Loucy (cell line): ENCODE data around the gene VMAC.

Experiments
- H2AFZ ChIP-seq: fragments of 200-600 bp; sonication (generic); 2 replicates; pipeline ENCODE4 v1.6.0; 2016; ENCODE audit warnings: antibody characterized with exemption, mild to moderate bottlenecking, low read length, moderate library complexity
- H3F3A ChIP-seq: fragments of 200-600 bp; 2 replicates; pipeline ENCODE4 v1.6.0; 2016; ENCODE audit warnings: antibody characterized with exemption, low read depth, mild to moderate bottlenecking
- H3K27me3 ChIP-seq: fragments of 200-600 bp; sonication (generic); 2 replicates; pipeline ENCODE4 v1.6.1; 2014; ENCODE audit warnings: low read length, mild to moderate bottlenecking; ENCODE audit not compliant: insufficient read depth, poor library complexity, severe bottlenecking
- H3K36me3 ChIP-seq: fragments of 200-600 bp; sonication (generic); 2 replicates; pipeline ENCODE4 v1.6.1; 2016; ENCODE audit warnings: low read length; ENCODE audit not compliant: insufficient read depth
- H3K4me1 ChIP-seq: fragments of 200-600 bp; sonication (generic); 2 replicates; pipeline ENCODE4 v1.5.1; 2014; ENCODE audit warnings: low read length, mild to moderate bottlenecking; ENCODE audit not compliant: insufficient read depth, poor library complexity, severe bottlenecking
- H3K4me2 ChIP-seq: fragments of 200-600 bp; sonication (generic); 2 replicates; pipeline ENCODE4 v1.6.0; 2014; ENCODE audit warnings: antibody characterized with exemption, low read length, low read depth, mild to moderate bottlenecking; ENCODE audit not compliant: poor library complexity, severe bottlenecking
- H3K4me3 ChIP-seq: fragments of 200-600 bp; sonication (generic); 2 replicates; pipeline ENCODE4 v1.5.1; 2014; ENCODE audit warnings: low read length, mild to moderate bottlenecking, mixed read lengths; ENCODE audit not compliant: poor library complexity, severe bottlenecking
- H3K79me2 ChIP-seq: fragments of 200-600 bp; sonication (generic); 2 replicates; pipeline ENCODE4 v1.6.1; 2014; ENCODE audit warnings: low read length; ENCODE audit not compliant: insufficient read depth
- H3K9ac ChIP-seq: fragments of 200-600 bp; sonication (generic); 2 replicates; pipeline ENCODE4 v1.6.0; 2014; ENCODE audit warnings: mild to moderate bottlenecking, low read depth, low read length, moderate library complexity; ENCODE audit not compliant: poor library complexity, severe bottlenecking
- H3K9me2 ChIP-seq: fragments of 200-600 bp; sonication (generic); replicated peaks from 2 replicates; pipeline ENCODE4 v1.6.1; 2016; ENCODE audit warnings: low read depth, low read length, mixed read lengths
- H3K9me3 ChIP-seq: fragments of 200-600 bp; sonication (generic); 2 replicates; pipeline ENCODE4 v1.6.1; 2014; ENCODE audit warnings: mild to moderate bottlenecking, antibody characterized with exemption, low read length, low read depth; ENCODE audit not compliant: insufficient read depth
- H4K20me1 ChIP-seq: fragments of 200-600 bp; sonication (generic); 2 replicates; pipeline ENCODE4 v1.6.0; 2014; ENCODE audit warnings: antibody characterized with exemption, low read length, mild to moderate bottlenecking; ENCODE audit not compliant: insufficient read depth, poor library complexity, severe bottlenecking
- EZH2phosphoT487 ChIP-seq: fragments of 200-600 bp; IDR thresholded peaks from 2 replicates; pipeline ENCODE4 v1.6.1; 2018; ENCODE audit warnings: antibody characterized with exemption, mild to moderate bottlenecking, moderate library complexity, borderline replicate concordance
- TF ChIP-seq, protein P1 (sequence below): fragments of 200-600 bp; sonication (generic); conservative IDR thresholded peaks from 2 replicates; pipeline ENCODE4 v1.5.1; 2014; ENCODE audit warnings: mild to moderate bottlenecking, antibody characterized with exemption, low read length

Gene VMAC

DNA sequence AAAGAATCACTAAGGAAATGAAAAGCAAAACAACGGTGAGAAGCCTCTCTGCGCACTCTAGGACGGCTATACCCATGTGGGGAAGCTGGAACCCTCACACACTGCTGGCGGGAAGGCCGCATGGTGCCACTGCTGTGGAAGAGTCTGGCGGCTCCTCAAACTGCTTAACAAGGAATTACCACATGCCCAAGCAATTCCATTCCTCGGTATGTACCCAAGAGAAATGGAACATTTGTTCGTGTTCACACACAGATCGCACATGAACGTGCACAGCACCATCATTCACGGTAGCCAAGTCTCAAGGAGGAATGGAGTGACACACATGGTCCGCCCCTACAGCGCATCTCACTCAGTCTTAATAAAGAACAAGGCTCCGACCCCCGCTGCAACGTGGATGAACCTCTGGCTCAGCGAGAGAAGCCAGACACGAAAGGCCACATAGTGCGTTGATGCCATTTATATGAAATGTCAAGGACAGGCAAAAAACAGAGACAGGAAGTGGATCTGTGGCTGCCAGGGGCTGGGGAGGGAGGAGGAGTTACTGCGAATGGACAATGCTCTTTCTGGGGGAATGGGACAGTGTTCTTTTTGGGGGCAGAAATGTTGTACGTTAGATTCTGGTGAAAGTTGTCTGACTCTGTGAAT is 17.0 kb downstream of the VMAC start:
- H3K36me3 ChIP-seq = peaks cover 96% of the 10 kb centered on the region; the same call in 1 of the 2 replicates
- no peaks in the 10 kb centered on the region for H3K27me3 ChIP-seq

GRCh38 chr19:5922161-5922545 is 17.5 kb downstream of the VMAC start:
- Histone ChIP-seq H2AFZ (no peak overlapping the region), H3K9me2 (no peaks in the 10 kb centered on the region), H3K36me3 (peaks cover 96% of the 10 kb centered on the region; the same call in 1 of the 2 replicates), H3F3A (no peaks in the 10 kb centered on the region), H3K4me1 (no peaks in the 10 kb centered on the region), H3K4me3 (no peak overlapping the region), H4K20me1 (no peaks in the 10 kb centered on the region), H3K9me3 (no peaks in the 10 kb centered on the region), H3K4me2 (no peak overlapping the region), H3K27me3 (no peaks in the 10 kb centered on the region), H3K9ac (no peak overlapping the region), H3K79me2 (no peaks in the 10 kb centered on the region)
- TF ChIP-seq EZH2phosphoT487 = no peak
- TF ChIP-seq, protein P1, sequence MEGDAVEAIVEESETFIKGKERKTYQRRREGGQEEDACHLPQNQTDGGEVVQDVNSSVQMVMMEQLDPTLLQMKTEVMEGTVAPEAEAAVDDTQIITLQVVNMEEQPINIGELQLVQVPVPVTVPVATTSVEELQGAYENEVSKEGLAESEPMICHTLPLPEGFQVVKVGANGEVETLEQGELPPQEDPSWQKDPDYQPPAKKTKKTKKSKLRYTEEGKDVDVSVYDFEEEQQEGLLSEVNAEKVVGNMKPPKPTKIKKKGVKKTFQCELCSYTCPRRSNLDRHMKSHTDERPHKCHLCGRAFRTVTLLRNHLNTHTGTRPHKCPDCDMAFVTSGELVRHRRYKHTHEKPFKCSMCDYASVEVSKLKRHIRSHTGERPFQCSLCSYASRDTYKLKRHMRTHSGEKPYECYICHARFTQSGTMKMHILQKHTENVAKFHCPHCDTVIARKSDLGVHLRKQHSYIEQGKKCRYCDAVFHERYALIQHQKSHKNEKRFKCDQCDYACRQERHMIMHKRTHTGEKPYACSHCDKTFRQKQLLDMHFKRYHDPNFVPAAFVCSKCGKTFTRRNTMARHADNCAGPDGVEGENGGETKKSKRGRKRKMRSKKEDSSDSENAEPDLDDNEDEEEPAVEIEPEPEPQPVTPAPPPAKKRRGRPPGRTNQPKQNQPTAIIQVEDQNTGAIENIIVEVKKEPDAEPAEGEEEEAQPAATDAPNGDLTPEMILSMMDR = no peak

More for the DNA sequence above, 17.0 kb downstream of the VMAC start:
- Histone ChIP-seq H2AFZ (no peak overlapping the region), H4K20me1 (no peaks in the 10 kb centered on the region), H3K79me2 (no peaks in the 10 kb centered on the region), H3K9me2 (no peaks in the 10 kb centered on the region), H3K9me3 (no peaks in the 10 kb centered on the region), H3K4me2 (no peak overlapping the region), H3K4me3 (no peak overlapping the region), H3K4me1 (no peaks in the 10 kb centered on the region), H3F3A (no peaks in the 10 kb centered on the region), H3K9ac (no peak overlapping the region)
- TF ChIP-seq EZH2phosphoT487 = no peak
- TF ChIP-seq, protein P1 = no peak

- H3K4me3 ChIP-seq = no peak overlapping the region
- H3F3A ChIP-seq = no peaks in the 10 kb centered on the region
- no peaks in the 10 kb centered on the region for H3K9me2 ChIP-seq
- H3K4me2 ChIP-seq = no peak overlapping the region
- H3K36me3 ChIP-seq = peaks cover 98% of the 10 kb centered on the region; the same call in 1 of the 2 replicates
- no peaks in the 10 kb centered on the region for H4K20me1 ChIP-seq
- H3K4me1 ChIP-seq = no peaks in the 10 kb centered on the region
- TF ChIP-seq EZH2phosphoT487 = no peak
- TF ChIP-seq, protein P1 = no peak
- no peaks in the 10 kb centered on the region for H3K9me3 ChIP-seq
- no peak overlapping the region for H3K9ac ChIP-seq
- H3K79me2 ChIP-seq = no peaks in the 10 kb centered on the region
- no peak overlapping the region for H2AFZ ChIP-seq
- no peaks in the 10 kb centered on the region for H3K27me3 ChIP-seq
These were observed 18.7 kb downstream of the VMAC start for GRCh38 chr19:5923356-5923755.
